Thyroid gland (tissue), 4 donors: ENCODE measurements around the gene BOLL.

Source experiments
- POLR2A ChIP-seq, 2 donors: fragments of 450-650 bp; IDR thresholded peaks; one replicate each; pipeline ENCODE4 v1.6.1; 2017; ENCODE audit warnings: antibody characterized with exemption in 2 of 2, mild to moderate bottlenecking in 2 of 2, moderate library complexity in 1 of 2
- TF ChIP-seq, protein P1 (sequence below), 6 experiments: fragments of 200-600 bp in 3 of 6; fragments of 450-650 bp in 3 of 6; sonication (generic) in 3 of 6; IDR thresholded peaks; one replicate each; pipeline ENCODE4 v1.5.1; 2016 to 2019; ENCODE audit warnings: antibody characterized with exemption in 6 of 6, mild to moderate bottlenecking in 2 of 6, inconsistent platforms in 1 of 6, moderate library complexity in 1 of 6

DNA sequence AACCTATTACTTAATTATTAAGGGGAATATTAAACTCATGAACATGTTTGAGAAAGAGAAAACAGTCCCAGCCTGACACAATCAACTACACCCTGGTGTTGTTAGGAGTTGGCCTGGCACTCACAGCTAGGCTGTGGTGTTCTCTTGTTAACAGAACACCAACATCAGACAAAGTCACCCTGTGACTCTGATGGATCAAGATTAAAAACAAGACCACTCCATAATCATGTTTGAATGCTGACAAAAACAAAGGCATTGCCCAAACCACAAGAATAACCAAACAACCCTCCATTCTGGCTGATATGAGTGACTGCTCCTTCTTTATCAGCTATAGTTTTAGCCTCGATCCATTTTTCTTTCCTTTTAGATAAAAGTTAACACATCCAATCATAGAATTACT is 3.0 kb downstream of the BOLL start:
- TF ChIP-seq, protein P1, sequence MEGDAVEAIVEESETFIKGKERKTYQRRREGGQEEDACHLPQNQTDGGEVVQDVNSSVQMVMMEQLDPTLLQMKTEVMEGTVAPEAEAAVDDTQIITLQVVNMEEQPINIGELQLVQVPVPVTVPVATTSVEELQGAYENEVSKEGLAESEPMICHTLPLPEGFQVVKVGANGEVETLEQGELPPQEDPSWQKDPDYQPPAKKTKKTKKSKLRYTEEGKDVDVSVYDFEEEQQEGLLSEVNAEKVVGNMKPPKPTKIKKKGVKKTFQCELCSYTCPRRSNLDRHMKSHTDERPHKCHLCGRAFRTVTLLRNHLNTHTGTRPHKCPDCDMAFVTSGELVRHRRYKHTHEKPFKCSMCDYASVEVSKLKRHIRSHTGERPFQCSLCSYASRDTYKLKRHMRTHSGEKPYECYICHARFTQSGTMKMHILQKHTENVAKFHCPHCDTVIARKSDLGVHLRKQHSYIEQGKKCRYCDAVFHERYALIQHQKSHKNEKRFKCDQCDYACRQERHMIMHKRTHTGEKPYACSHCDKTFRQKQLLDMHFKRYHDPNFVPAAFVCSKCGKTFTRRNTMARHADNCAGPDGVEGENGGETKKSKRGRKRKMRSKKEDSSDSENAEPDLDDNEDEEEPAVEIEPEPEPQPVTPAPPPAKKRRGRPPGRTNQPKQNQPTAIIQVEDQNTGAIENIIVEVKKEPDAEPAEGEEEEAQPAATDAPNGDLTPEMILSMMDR (IDR thresholded peaks at IDR 0.05): no peak
- no peak for TF ChIP-seq POLR2A (IDR thresholded peaks at IDR 0.05)
